Measurements from ENCODE around the gene MTCH1. TPM values are rescaled to one million over a fixed set of nuclear protein-coding genes. Genes with fewer than 3 reads are reported as not detected.

Gene MTCH1
- total and polyA plus RNA-seq, 9 of the 15 experiments (the other 6 are each of a cell fraction or from before 2014, with no cell fraction given): 7.9 to 161 (median 118) TPM

DNA sequence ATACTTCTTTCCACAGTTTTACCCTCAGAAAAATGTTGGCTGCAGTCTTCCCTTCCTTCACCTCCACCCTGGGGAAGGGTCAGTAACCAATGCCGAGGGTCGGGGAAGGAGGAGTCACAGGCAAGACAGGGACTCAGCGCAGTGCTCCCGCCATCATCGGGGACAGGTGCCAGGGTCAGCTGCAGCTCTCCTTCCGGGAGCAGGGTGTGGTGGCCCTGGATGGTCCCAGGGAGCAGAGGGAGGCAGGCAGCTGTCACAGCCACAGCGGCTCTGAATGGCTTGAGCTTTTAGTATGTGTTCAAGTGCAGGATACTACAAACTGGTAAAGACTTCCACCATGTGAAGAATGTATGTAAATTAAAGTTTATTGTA, 57.5 kb downstream of the MTCH1 start:
- no peaks in the 10 kb centered on the region for H3K9me3 ChIP-seq (replicated peaks; ENCODE audit: control insufficient read depth, insufficient read depth, low read depth, low read length)
- in situ Hi-C loops (cut with MboI) (no loop called here), intact Hi-C loops (cut with micrococcal nuclease) (no loop called here)
- no peaks in the 10 kb centered on the region for H3K9me1 ChIP-seq (ENCODE audit: control insufficient read depth, insufficient read depth, low read length)
- peak overlapping the region in 1 of 2 experiments; percentile 57; a peak in 2 of 4 replicates for H3K9ac ChIP-seq (ENCODE audit: insufficient read depth in 1 of 2, low read depth in 2 of 2, low read length in 2 of 2)
- DNase-seq (ENCODE audit: extremely low read depth in 1 of 4, low spot score in 3 of 4): no peak
- no peak overlapping the region for H3K4me2 ChIP-seq (ENCODE audit: insufficient read depth, low read length)
- WGBS (ENCODE audit: insufficient coverage, low coverage, missing lambda C conversion rate): 9% methylated on average over 7 of the region's 7 CpGs
- H3K4me1 ChIP-seq (replicated peaks in 1 of 2; ENCODE audit: control insufficient read depth in 2 of 2, insufficient read depth in 2 of 2, low read length in 2 of 2): peaks cover 0 to 7% of the 10 kb centered on the region in 2 experiments; a peak in 2 of 5 replicates
- FAIRE-seq: no peak
- peaks cover 12% of the 10 kb centered on the region; the same call in 1 of the 2 replicates for H4K20me1 ChIP-seq (replicated peaks; ENCODE audit: control insufficient read depth, insufficient read depth, low read length)
- H3K79me2 ChIP-seq (ENCODE audit: control insufficient read depth, insufficient read depth, low read length): no peaks in the 10 kb centered on the region
- H3K27ac ChIP-seq (ENCODE audit: extremely low read depth, low read depth, low read length): no peak overlapping the region
- ChIA-PET POLR2A (interaction anchor here (0.6 to 2.8 kb wide), 7 partner anchors 8 to 285 kb away, joined by 3 to 10 read pairs (median 3); partner anchors contain the start of gene PPIL1), CTCF (ENCODE audit: low intra/inter-chr PET ratio) (no interaction called here)
- peaks cover 2 to 7% of the 10 kb centered on the region in 2 experiments; a peak in 4 of 5 replicates for H3K27me3 ChIP-seq (ENCODE audit: control insufficient read depth in 2 of 2, insufficient read depth in 2 of 2, low read length in 2 of 2)
- H3K36me3 ChIP-seq (ENCODE audit: control insufficient read depth, insufficient read depth, low read length): peaks cover 23% of the 10 kb centered on the region
- H2AFZ ChIP-seq (ENCODE audit: low read depth, low read length): no peak overlapping the region
- BruUV-seq (replicated peaks): no TSS peak
- peak; percentile 57 for ATAC-seq
- H3K4me3 ChIP-seq: no peak overlapping the region
- TF ChIP-seq, protein P1, sequence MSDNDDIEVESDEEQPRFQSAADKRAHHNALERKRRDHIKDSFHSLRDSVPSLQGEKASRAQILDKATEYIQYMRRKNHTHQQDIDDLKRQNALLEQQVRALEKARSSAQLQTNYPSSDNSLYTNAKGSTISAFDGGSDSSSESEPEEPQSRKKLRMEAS (CRISPR knock-in tag; IDR thresholded peaks at IDR 0.05): no peak
- TF ChIP-seq RUNX1 (IDR thresholded peaks at IDR 0.05; ENCODE audit: low read depth): no peak
- peak; percentile 36; the same call in 1 of the 2 replicates for TF ChIP-seq POLR2G (IDR thresholded peaks at IDR 0.05; ENCODE audit: low read depth, low read length)
- TF ChIP-seq, protein P2, sequence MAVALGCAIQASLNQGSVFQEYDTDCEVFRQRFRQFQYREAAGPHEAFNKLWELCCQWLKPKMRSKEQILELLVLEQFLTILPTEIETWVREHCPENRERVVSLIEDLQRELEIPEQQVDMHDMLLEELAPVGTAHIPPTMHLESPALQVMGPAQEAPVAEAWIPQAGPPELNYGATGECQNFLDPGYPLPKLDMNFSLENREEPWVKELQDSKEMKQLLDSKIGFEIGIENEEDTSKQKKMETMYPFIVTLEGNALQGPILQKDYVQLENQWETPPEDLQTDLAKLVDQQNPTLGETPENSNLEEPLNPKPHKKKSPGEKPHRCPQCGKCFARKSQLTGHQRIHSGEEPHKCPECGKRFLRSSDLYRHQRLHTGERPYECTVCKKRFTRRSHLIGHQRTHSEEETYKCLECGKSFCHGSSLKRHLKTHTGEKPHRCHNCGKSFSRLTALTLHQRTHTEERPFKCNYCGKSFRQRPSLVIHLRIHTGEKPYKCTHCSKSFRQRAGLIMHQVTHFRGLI (CRISPR knock-in tag; IDR thresholded peaks at IDR 0.05): no peak
- TF ChIP-seq CEBPG (CRISPR knock-in tag; IDR thresholded peaks at IDR 0.05): no peak
- TF ChIP-seq CEBPG (tag; conservative IDR thresholded peaks at IDR 0.05 in 1 of 2, IDR thresholded peaks at IDR 0.05 in 1 of 2): no peak
- no peak for TF ChIP-seq MAFG (tag; conservative IDR thresholded peaks at IDR 0.05)
- no peak for TF ChIP-seq PHTF2 (CRISPR knock-in tag; IDR thresholded peaks at IDR 0.05)
- no peak for TF ChIP-seq TCF7 (IDR thresholded peaks at IDR 0.05; ENCODE audit: borderline replicate concordance)
- peak; percentile 0; the same call in 1 of the 2 replicates for TF ChIP-seq POLR2A (conservative IDR thresholded peaks at IDR 0.05)
- TF ChIP-seq AFF1 (IDR thresholded peaks at IDR 0.05; ENCODE audit: low read depth in 1 of 2, partially characterized antibody in 2 of 2): no peak
- TF ChIP-seq RFX7 (CRISPR knock-in tag; IDR thresholded peaks at IDR 0.05): no peak
- TF ChIP-seq TBL1XR1 (IDR thresholded peaks at IDR 0.05; ENCODE audit: low read length in 2 of 2): no peak
- no peak for TF ChIP-seq HEY1 (CRISPR knock-in tag; IDR thresholded peaks at IDR 0.05; ENCODE audit: borderline replicate concordance)
- no peak for TF ChIP-seq MTF1 (CRISPR knock-in tag; IDR thresholded peaks at IDR 0.05; ENCODE audit: borderline replicate concordance)
- peak; percentile 78; the same call in 1 of the 2 replicates for TF ChIP-seq POLR2AphosphoS2 (IDR thresholded peaks at IDR 0.05; ENCODE audit: low read length)
